CD8-positive, alpha-beta memory T cell (primary cell): ENCODE results near the gene SAMD8. TPM values are rescaled to one million over a fixed set of nuclear protein-coding genes. Genes with fewer than 3 reads are reported as not detected.
"Not testable (repeated sequence)": the region's sequence is repeated elsewhere in the genome, so short reads cannot be mapped to it uniquely, and the experiment has no call there.

ENCODE experiments used
- CTCF ChIA-PET: fragments of 350-600 bp; sonication (Branson Sonifier 250); formaldehyde crosslinking; loops from one replicate; lab custom pipeline; 2021; ENCODE audit warnings: antibody characterized with exemption; lab: Charles Lee
- POLR2A ChIA-PET: fragments of 350-600 bp; sonication (Branson Sonifier 250); formaldehyde crosslinking; loops from one replicate; lab custom pipeline; 2021; ENCODE audit warnings: antibody characterized with exemption; lab: Charles Lee
- DNase-seq, 5 donors: peaks; one replicate each; pipeline versions ENCODE4 v3.0.0 to v3.0.0-alpha.2; 2020 to 2022; ENCODE audit warnings: mixed read lengths in 1 of 5
- H3K27ac ChIP-seq: one replicate; pipeline ENCODE4 v1.7.0; 2013; ENCODE audit warnings: low read depth, mild to moderate bottlenecking, low read length, moderate library complexity
- H3K27me3 ChIP-seq: 2 replicates; pipeline ENCODE4 v1.7.0; 2013; ENCODE audit warnings: low read length, mild to moderate bottlenecking; ENCODE audit not compliant: insufficient read depth, poor library complexity, severe bottlenecking
- H3K36me3 ChIP-seq: 2 replicates; pipeline ENCODE4 v1.7.0; 2013; ENCODE audit warnings: mild to moderate bottlenecking, low read length, moderate library complexity; ENCODE audit not compliant: insufficient read depth
- H3K4me1 ChIP-seq: 2 replicates; pipeline ENCODE4 v1.7.0; 2013; ENCODE audit warnings: mild to moderate bottlenecking, low read length, moderate library complexity; ENCODE audit not compliant: insufficient read depth
- H3K4me3 ChIP-seq: 2 replicates; pipeline ENCODE4 v1.7.0; 2013; ENCODE audit warnings: mild to moderate bottlenecking, low read length
- H3K9me3 ChIP-seq: 2 replicates; pipeline ENCODE4 v1.7.0; 2013; ENCODE audit warnings: mild to moderate bottlenecking, low read length
- H3K27ac Mint-ChIP-seq, 8 donors: one replicate each; pipeline ENCODE4 v1.8.0; 2020 to 2021; ENCODE audit warnings: mixed read lengths in 8 of 8, mild to moderate bottlenecking in 6 of 8, inconsistent platforms in 3 of 8, moderate library complexity in 3 of 8
- H3K27me3 Mint-ChIP-seq, 2 donors: one replicate each; pipeline ENCODE4 v1.8.0; 2020 to 2021; ENCODE audit warnings: mixed read lengths in 2 of 2, mild to moderate bottlenecking in 1 of 2, moderate library complexity in 1 of 2
- H3K36me3 Mint-ChIP-seq, 3 donors: one replicate each; pipeline ENCODE4 v1.8.0; 2020 to 2021; ENCODE audit warnings: mixed read lengths in 3 of 3, inconsistent platforms in 1 of 3, mild to moderate bottlenecking in 1 of 3
- H3K4me1 Mint-ChIP-seq, 3 donors: one replicate each; pipeline ENCODE4 v1.8.0; 2020 to 2021; ENCODE audit warnings: mixed read lengths in 3 of 3, inconsistent platforms in 1 of 3, mild to moderate bottlenecking in 1 of 3
- H3K4me3 Mint-ChIP-seq, 7 donors: one replicate each; pipeline ENCODE4 v1.8.0; 2020 to 2021; ENCODE audit warnings: mixed read lengths in 7 of 7, mild to moderate bottlenecking in 6 of 7, moderate library complexity in 4 of 7, inconsistent platforms in 2 of 7
- H3K9me3 Mint-ChIP-seq, 5 donors: one replicate each; pipeline ENCODE4 v1.8.0; 2020 to 2022; ENCODE audit warnings: mixed read lengths in 5 of 5, mild to moderate bottlenecking in 3 of 5, moderate library complexity in 2 of 5, inconsistent platforms in 1 of 5
- polyA plus RNA-seq: library from polyadenylated mRNA; unstranded; fragments of 300-500 nt; fragmentation: Illumina TruSeq; gene quantifications from one replicate; pipeline ENCODE4 v1.2.3, GENCODE V29; 2021
- total RNA-seq, 2 experiments: library from RNA; stranded (reverse); gene quantifications; one replicate each; pipeline ENCODE4 v1.2.3, GENCODE V29; 2021

SAMD8 gene
- total and polyA plus RNA-seq, 3 experiments from 2014 or later, result 5.9 to 16.4 (median 15.0) TPM

- H3K27ac Mint-ChIP-seq, result peak overlapping the region in 3 of 8 donors; percentile 17 to 78 (median 38)
- peaks cover 5% of the 10 kb centered on the region for H3K4me1 ChIP-seq
- POLR2A ChIA-PET, result no interaction called here
Observed at GRCh38 chr10:75191821-75192568, 80.5 kb downstream of the SAMD8 start.

DNA sequence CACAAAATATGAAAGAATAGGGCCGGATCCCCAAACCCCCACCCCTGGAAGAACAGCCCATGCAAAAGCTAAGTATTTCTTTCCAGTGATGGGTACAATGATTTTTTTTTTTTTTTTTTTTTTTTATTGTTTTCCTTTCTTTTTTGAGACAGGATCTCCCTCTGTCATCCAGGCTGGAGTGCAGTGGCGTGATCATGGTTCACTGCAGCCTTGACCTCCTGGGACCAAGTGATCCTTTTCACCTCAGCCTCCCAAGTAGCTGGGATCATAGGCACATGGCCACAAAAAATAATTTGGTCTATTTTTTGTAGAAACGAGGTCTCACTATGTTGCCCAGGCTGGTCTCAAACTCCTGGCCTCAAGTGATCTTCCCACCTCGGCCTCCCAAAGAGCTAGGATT is 83.2 kb downstream of the SAMD8 start:
- ChIA-PET POLR2A (interaction anchor here (0.6 kb wide), 1 partner anchor 1032 kb away, joined by 3 read pairs; no protein-coding TSS in a partner anchor), CTCF (interaction anchor here (1.4 kb wide), 1 partner anchor 9 kb away, joined by 4 read pairs; no protein-coding TSS in a partner anchor)
- H3K9me3 Mint-ChIP-seq, H3K27me3 Mint-ChIP-seq, H3K27ac ChIP-seq, H3K27me3 ChIP-seq, H3K4me1 Mint-ChIP-seq, H3K4me3 ChIP-seq, DNase-seq, H3K9me3 ChIP-seq, H3K4me1 ChIP-seq, H3K36me3 ChIP-seq, H3K4me3 Mint-ChIP-seq, H3K36me3 Mint-ChIP-seq: not testable (repeated sequence)
- H3K27ac Mint-ChIP-seq, result peak overlapping the region in 1 of 8 donors; percentile 44

More at GRCh38 chr10:75191821-75192568, 80.5 kb downstream of the SAMD8 start:
- Mint-ChIP-seq H3K36me3 (peaks cover 0 to 2% (median 0%) of the 10 kb centered on the region in 3 donors), H3K4me1 (peaks cover 5 to 7% (median 6%) of the 10 kb centered on the region in 3 donors), H3K27me3 (no peaks in the 10 kb centered on the region), H3K9me3 (no peaks in the 10 kb centered on the region), H3K4me3 (no peak overlapping the region)
- H3K27me3 ChIP-seq, result no peaks in the 10 kb centered on the region
- H3K9me3 ChIP-seq, result no peaks in the 10 kb centered on the region
- no peak overlapping the region for H3K4me3 ChIP-seq
- H3K36me3 ChIP-seq, result no peaks in the 10 kb centered on the region
- no peak for DNase-seq
- no peak overlapping the region for H3K27ac ChIP-seq
- CTCF ChIA-PET, result interaction anchor here (10.9 kb wide), 1 partner anchor 41 kb away, joined by 304 read pairs; the partner anchor contains the start of gene COMTD1

DNA sequence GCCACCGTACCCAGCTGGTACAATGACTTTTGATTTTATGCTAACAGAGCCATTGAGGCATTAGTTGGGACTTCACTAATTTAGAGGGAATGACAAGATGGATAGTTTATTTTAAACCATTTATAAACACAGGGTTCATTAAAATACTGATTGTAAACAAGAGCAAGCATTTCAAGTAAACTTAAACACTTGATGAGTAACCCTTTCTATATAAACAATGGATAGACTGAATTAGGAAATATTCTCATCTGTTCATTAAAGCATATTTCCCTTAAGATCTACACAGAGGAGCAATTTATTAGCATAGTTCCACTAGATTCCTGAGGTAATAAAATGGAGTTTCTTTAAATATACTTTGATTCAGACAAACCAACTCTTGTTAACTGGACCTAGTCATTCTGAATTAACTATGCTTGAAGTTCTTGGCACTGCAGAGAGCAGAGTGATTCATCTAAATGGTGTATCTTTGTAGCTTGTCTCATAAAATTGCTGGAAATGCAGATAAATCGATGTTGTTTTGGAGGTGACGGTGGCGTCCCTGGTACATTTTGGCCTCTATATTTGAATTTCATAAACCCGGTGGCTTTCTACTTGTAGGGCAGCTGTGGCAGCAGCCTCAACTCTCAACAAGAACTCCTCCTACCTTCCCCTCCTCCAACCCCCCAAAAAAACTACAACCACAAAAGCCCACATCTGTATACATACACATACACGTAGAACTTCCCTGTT is 83.7 kb downstream of the SAMD8 start:
- no peak overlapping the region for H3K4me3 ChIP-seq
- H3K4me1 ChIP-seq, result no peaks in the 10 kb centered on the region
- no peaks in the 10 kb centered on the region for H3K36me3 ChIP-seq
- ChIA-PET CTCF (interaction anchor here (1.1 to 1.4 kb wide), 3 partner anchors 9 to 35 kb away, joined by 3 to 4 read pairs (median 3); no protein-coding TSS in a partner anchor), POLR2A (interaction anchor here (1.1 kb wide), 1 partner anchor 14 kb away, joined by 4 read pairs; no protein-coding TSS in a partner anchor)
- H3K9me3 Mint-ChIP-seq, result no peaks in the 10 kb centered on the region
- no peaks in the 10 kb centered on the region for H3K9me3 ChIP-seq
- peak overlapping the region in 1 of 7 donors; percentile 52 for H3K4me3 Mint-ChIP-seq
- H3K27ac ChIP-seq, result no peak overlapping the region
- H3K4me1 Mint-ChIP-seq, result no peaks in the 10 kb centered on the region
- DNase-seq, result no peak
- H3K27me3 ChIP-seq, result no peaks in the 10 kb centered on the region
- H3K27me3 Mint-ChIP-seq, result no peaks in the 10 kb centered on the region
- H3K36me3 Mint-ChIP-seq, result peaks cover 0 to 2% (median 0%) of the 10 kb centered on the region in 3 donors
- peak overlapping the region in 1 of 8 donors; percentile 44 for H3K27ac Mint-ChIP-seq

DNA sequence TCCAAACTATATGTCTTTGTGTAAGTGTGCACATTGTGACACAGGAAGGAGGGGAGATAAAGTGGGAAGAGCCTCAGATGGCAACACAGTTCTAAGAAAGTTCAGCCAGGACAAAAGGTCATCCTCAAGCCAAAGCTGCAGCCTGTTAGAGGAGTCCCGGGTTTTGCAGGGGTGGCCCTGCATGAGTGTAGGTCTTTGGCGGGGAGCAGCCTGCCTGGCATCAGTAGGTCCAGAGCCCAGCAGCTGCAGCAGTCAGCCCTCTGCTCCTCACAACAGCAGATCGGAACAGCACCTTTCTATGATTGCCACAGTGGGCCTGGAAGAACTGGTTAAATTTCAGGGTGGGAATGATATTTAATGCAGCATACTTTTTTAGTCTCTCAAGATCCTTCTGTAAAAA is 85.6 kb downstream of the SAMD8 start:
- Mint-ChIP-seq H3K4me1 (no peaks in the 10 kb centered on the region), H3K36me3 (peaks cover 0 to 2% (median 0%) of the 10 kb centered on the region in 3 donors), H3K9me3 (no peaks in the 10 kb centered on the region), H3K27ac (no peak overlapping the region), H3K27me3 (no peaks in the 10 kb centered on the region), H3K4me3 (no peak overlapping the region)
- H3K9me3 ChIP-seq, result no peaks in the 10 kb centered on the region
- no peaks in the 10 kb centered on the region for H3K4me1 ChIP-seq
- no peak for DNase-seq
- H3K4me3 ChIP-seq, result no peak overlapping the region
- CTCF ChIA-PET, result interaction anchor here (1.7 to 6.4 kb wide), 2 partner anchors 9 to 39 kb away, joined by 5 to 37 read pairs; partner anchors contain the start of gene COMTD1
- no peaks in the 10 kb centered on the region for H3K36me3 ChIP-seq
- POLR2A ChIA-PET, result no interaction called here
- no peaks in the 10 kb centered on the region for H3K27me3 ChIP-seq
- no peak overlapping the region for H3K27ac ChIP-seq

GRCh38 chr10:75197906-75198305 is 86.5 kb downstream of the SAMD8 start:
- no peak overlapping the region for H3K27ac ChIP-seq
- H3K27me3 ChIP-seq, result no peaks in the 10 kb centered on the region
- POLR2A ChIA-PET, result no interaction called here
- no peak for DNase-seq
- CTCF ChIA-PET, result interaction anchor here (1.8 to 6.4 kb wide), 2 partner anchors 9 to 38 kb away, joined by 5 to 37 read pairs; partner anchors contain the start of gene COMTD1
- Mint-ChIP-seq H3K27ac (peak overlapping the region in 1 of 8 donors; percentile 48), H3K9me3 (no peaks in the 10 kb centered on the region), H3K4me3 (no peak overlapping the region), H3K27me3 (no peaks in the 10 kb centered on the region), H3K4me1 (no peaks in the 10 kb centered on the region), H3K36me3 (peaks cover 0 to 2% (median 0%) of the 10 kb centered on the region in 3 donors)
- H3K9me3 ChIP-seq, result no peaks in the 10 kb centered on the region
- no peak overlapping the region for H3K4me3 ChIP-seq
- H3K4me1 ChIP-seq, result no peaks in the 10 kb centered on the region
- no peaks in the 10 kb centered on the region for H3K36me3 ChIP-seq

DNA sequence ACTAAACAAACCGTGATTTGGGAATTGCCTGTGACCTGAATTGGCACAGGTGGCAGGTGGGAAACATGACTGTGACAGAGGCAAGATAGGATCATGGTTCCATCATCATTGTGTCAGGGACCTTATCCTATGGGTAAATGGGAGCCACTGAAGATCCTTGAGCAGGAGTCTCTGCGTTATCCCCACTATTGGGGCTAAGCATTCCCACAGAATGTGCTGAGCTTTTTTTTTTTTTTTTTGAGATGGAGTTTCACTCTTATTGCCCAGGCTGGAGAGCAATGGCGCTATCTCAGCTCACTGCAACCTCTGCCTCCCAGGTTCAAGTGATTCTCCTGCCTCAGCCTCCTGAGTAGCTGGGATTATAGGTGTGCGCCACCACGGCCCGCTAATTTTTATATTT is 88.5 kb downstream of the SAMD8 start:
- H3K9me3 Mint-ChIP-seq, H3K27ac ChIP-seq, H3K9me3 ChIP-seq, H3K27me3 ChIP-seq, H3K4me1 ChIP-seq, POLR2A ChIA-PET, H3K36me3 Mint-ChIP-seq, H3K4me1 Mint-ChIP-seq, H3K4me3 Mint-ChIP-seq, DNase-seq, H3K36me3 ChIP-seq, H3K27me3 Mint-ChIP-seq, H3K4me3 ChIP-seq: not testable (repeated sequence)
- CTCF ChIA-PET, result interaction anchor here (0.8 to 6.4 kb wide), 4 partner anchors 10 to 32 kb away, joined by 3 to 37 read pairs (median 3); partner anchors contain the start of gene VDAC2
- H3K27ac Mint-ChIP-seq, result peak overlapping the region in 1 of 8 donors; percentile 9

DNA sequence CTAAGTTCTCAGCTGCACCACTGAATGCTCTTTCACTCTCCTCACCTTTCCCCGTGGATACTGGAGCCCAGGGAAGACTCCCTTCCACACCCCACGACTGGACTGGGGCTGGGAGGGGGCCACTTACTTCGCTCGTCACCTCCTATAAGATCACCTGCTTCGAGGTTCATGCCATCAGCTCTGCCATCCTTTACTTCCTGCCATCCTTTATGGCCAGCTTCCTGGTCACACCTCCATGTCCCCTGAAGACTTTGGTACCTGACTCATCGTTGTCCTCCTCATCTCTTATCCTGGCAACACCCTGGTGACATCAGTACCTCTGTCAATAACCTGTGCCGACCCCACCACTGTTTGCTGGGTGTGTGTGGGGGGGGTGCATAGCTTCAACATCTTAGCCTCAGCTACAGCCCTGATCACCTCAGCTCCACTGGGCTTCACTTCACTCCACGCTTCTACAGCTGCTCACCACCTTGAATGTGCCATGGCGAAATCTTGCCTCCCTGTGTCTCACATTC is 90.4 kb downstream of the SAMD8 start:
- Mint-ChIP-seq H3K27ac (no peak overlapping the region), H3K4me1 (no peaks in the 10 kb centered on the region), H3K9me3 (no peaks in the 10 kb centered on the region), H3K27me3 (no peaks in the 10 kb centered on the region), H3K36me3 (no peaks in the 10 kb centered on the region), H3K4me3 (no peak overlapping the region)
- H3K36me3 ChIP-seq, result no peaks in the 10 kb centered on the region
- ChIA-PET POLR2A (no interaction called here), CTCF (interaction anchor here (1.1 to 6.4 kb wide), 3 partner anchors 9 to 34 kb away, joined by 3 to 37 read pairs (median 5); partner anchors contain the start of genes COMTD1 and VDAC2)
- no peak overlapping the region for H3K27ac ChIP-seq
- DNase-seq, result no peak
- H3K27me3 ChIP-seq, result no peaks in the 10 kb centered on the region
- no peak overlapping the region for H3K4me3 ChIP-seq
- H3K4me1 ChIP-seq, result no peaks in the 10 kb centered on the region
- H3K9me3 ChIP-seq, result no peaks in the 10 kb centered on the region
